DMS153 treated with DMSO at 0.1 percent for 48 hours (cell line): ENCODE measurements around the gene AP2B1.

ENCODE experiments used
- DNase-seq: peaks from one replicate; lab custom pipeline; 2025; ENCODE audit not compliant: unreplicated experiment; lab: John Stamatoyannopoulos, UW

Gene AP2B1

GRCh38 chr17:35627417-35627816 is 40.3 kb downstream of the AP2B1 start:
- DNase-seq: no peak

GRCh38 chr17:35630530-35631148 is 43.5 kb downstream of the AP2B1 start:
- DNase-seq: no peak

- no peak for DNase-seq
Observed at GRCh38 chr17:35641032-35641431, 53.9 kb downstream of the AP2B1 start.

- DNase-seq: no peak
Observed at GRCh38 chr17:35645923-35646322, 58.8 kb downstream of the AP2B1 start.

- no peak for DNase-seq
Observed at GRCh38 chr17:35651467-35651866, 64.3 kb downstream of the AP2B1 start.

GRCh38 chr17:35653619-35654361 is 66.7 kb downstream of the AP2B1 start:
- DNase-seq: no peak

- DNase-seq: no peak
Observed at GRCh38 chr17:35655303-35655702, 68.2 kb downstream of the AP2B1 start.

- DNase-seq: no peak
Observed at GRCh38 chr17:35660902-35661301, 73.8 kb downstream of the AP2B1 start.

GRCh38 chr17:35664685-35665084 is 77.6 kb downstream of the AP2B1 start:
- DNase-seq: no peak

GRCh38 chr17:35665662-35666061 is 78.5 kb downstream of the AP2B1 start:
- no peak for DNase-seq

- DNase-seq: no peak
Observed at GRCh38 chr17:35666070-35666469, 78.9 kb downstream of the AP2B1 start.

GRCh38 chr17:35666967-35667532 is 79.9 kb downstream of the AP2B1 start:
- DNase-seq: no peak

GRCh38 chr17:35668802-35669201 is 81.7 kb downstream of the AP2B1 start:
- no peak for DNase-seq

- no peak for DNase-seq
Observed at GRCh38 chr17:35674552-35674951, 87.4 kb downstream of the AP2B1 start.

- no peak for DNase-seq
Observed at GRCh38 chr17:35676441-35676840, 89.3 kb downstream of the AP2B1 start.

GRCh38 chr17:35679007-35679682 is 92.0 kb downstream of the AP2B1 start:
- DNase-seq: no peak

GRCh38 chr17:35683591-35683990 is 96.5 kb downstream of the AP2B1 start:
- no peak for DNase-seq

- DNase-seq: no peak
Observed at GRCh38 chr17:35684055-35684802, 97.1 kb downstream of the AP2B1 start.

- DNase-seq: no peak
Observed at GRCh38 chr17:35692512-35693210, 105.5 kb downstream of the AP2B1 start.

- no peak for DNase-seq
Observed at GRCh38 chr17:35693662-35694061, 106.5 kb downstream of the AP2B1 start.

GRCh38 chr17:35694906-35695305 is 107.8 kb downstream of the AP2B1 start:
- DNase-seq: no peak
